Measurements from ENCODE around the gene STAU1.

DNA sequence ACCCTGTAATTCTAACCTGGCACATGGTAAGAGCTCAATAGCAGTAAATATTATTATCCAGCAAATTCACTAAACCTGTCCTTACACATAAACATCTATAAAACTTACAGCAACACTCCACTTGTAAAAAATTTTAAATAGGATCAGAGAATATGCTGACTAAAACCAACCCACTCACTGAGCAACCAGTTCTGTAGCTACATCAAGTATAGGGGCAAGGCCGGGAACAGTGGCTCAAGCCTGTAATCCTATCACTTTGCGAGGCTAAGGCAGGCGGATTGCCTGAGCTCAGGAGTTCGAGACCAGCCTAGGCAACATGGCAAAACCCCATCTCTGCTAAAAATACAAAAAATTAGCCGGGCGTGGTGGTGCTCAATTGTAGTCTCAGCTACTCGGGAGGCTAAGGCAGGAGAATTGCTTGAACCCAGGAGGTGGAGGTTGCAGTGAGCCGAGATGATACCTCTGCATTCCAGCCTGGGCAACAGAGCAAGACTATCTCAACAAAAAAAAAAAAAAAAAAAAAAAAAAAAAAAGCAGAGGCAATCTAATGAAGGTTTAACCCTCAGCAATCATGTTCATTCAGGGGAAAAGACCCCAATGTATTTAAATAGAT lies 6.8 kb downstream of the STAU1 start:
- TF ChIP-seq, protein P1, sequence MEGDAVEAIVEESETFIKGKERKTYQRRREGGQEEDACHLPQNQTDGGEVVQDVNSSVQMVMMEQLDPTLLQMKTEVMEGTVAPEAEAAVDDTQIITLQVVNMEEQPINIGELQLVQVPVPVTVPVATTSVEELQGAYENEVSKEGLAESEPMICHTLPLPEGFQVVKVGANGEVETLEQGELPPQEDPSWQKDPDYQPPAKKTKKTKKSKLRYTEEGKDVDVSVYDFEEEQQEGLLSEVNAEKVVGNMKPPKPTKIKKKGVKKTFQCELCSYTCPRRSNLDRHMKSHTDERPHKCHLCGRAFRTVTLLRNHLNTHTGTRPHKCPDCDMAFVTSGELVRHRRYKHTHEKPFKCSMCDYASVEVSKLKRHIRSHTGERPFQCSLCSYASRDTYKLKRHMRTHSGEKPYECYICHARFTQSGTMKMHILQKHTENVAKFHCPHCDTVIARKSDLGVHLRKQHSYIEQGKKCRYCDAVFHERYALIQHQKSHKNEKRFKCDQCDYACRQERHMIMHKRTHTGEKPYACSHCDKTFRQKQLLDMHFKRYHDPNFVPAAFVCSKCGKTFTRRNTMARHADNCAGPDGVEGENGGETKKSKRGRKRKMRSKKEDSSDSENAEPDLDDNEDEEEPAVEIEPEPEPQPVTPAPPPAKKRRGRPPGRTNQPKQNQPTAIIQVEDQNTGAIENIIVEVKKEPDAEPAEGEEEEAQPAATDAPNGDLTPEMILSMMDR (IDR thresholded peaks at IDR 0.05): no peak
- TF ChIP-seq, protein P2, sequence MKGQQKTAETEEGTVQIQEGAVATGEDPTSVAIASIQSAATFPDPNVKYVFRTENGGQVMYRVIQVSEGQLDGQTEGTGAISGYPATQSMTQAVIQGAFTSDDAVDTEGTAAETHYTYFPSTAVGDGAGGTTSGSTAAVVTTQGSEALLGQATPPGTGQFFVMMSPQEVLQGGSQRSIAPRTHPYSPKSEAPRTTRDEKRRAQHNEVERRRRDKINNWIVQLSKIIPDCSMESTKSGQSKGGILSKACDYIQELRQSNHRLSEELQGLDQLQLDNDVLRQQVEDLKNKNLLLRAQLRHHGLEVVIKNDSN (IDR thresholded peaks at IDR 0.05; ENCODE audit: borderline replicate concordance, low read depth): no peak
- TF ChIP-seq EP300 (IDR thresholded peaks at IDR 0.05; ENCODE audit: borderline replicate concordance in 1 of 2, low read depth in 1 of 2, low read length in 1 of 2) (no peak), TAF1 (IDR thresholded peaks at IDR 0.05; ENCODE audit: borderline replicate concordance, low read depth, low read length) (no peak), NRF1 (IDR thresholded peaks at IDR 0.05; ENCODE audit: low read depth, low read length) (no peak), RAD21 (IDR thresholded peaks at IDR 0.05; ENCODE audit: low read length) (no peak), POLR2AphosphoS5 (IDR thresholded peaks at IDR 0.05; ENCODE audit: low read depth, low read length) (no peak), MEF2A (IDR thresholded peaks at IDR 0.05; ENCODE audit: borderline replicate concordance, low read depth) (no peak), SMC3 (IDR thresholded peaks at IDR 0.05; ENCODE audit: low read depth, low read length) (no peak), SIN3A (IDR thresholded peaks at IDR 0.05; ENCODE audit: borderline replicate concordance, low read depth, low read length) (no peak), NFIC (IDR thresholded peaks at IDR 0.05; ENCODE audit: borderline replicate concordance) (no peak), MXI1 (IDR thresholded peaks at IDR 0.05; ENCODE audit: low read depth, low read length) (no peak), JUND (IDR thresholded peaks at IDR 0.05) (no peak)
